HepG2 (cell line): ENCODE data around the gene NFKB1. TPM values are rescaled to one million over a fixed set of nuclear protein-coding genes. Genes with fewer than 3 reads are reported as not detected.
A peak's percentile ranks its signal among the peaks of the same experiment; 100 is the strongest.

ENCODE experiments used
- ATAC-seq: fragments of 200-7000 bp; cut with Tn5 transposase; 3 replicates; pipeline ENCODE4 v1.9.1; 2020; ENCODE audit warnings: mild to moderate bottlenecking, moderate library complexity
- BruUV-seq: library from RNA; stranded (reverse); fragments of 400-500 nt; replicated peaks from 2 replicates; lab custom pipeline; 2021; lab: Mats Ljungman, UMichigan
- CTCF ChIA-PET: fragments of 300-600 bp; formaldehyde crosslinking; extraction: SDS; loops from one replicate; lab custom pipeline; 2021; ENCODE audit warnings: low total read pairs, inconsistent platforms, low intra/inter-chr PET ratio; lab: Yijun Ruan, JAX
- POLR2A ChIA-PET: fragments of 350-600 bp; sonication (Branson Sonifier 250); formaldehyde crosslinking; loops from one replicate; lab custom pipeline; 2020; ENCODE audit warnings: antibody characterized with exemption, inconsistent platforms; lab: Yijun Ruan, JAX
- DNase-seq: peaks from one replicate; pipeline ENCODE4 v3.0.0-alpha.2; 2015; ENCODE audit warnings: low spot score
- FAIRE-seq: peaks from 3 replicates; lab custom pipeline; 2011; peaks lifted over from hg19 to GRCh38; lab: Jason Lieb, UNC
- H2AFZ ChIP-seq: one replicate; pipeline ENCODE4 v1.6.1; 2011; ENCODE audit warnings: low read length, inconsistent platforms
- H3K27ac ChIP-seq: fragments of 300-600 bp; 3 replicates; pipeline ENCODE4 v1.8.0; 2011; ENCODE audit warnings: mixed run types, mild to moderate bottlenecking, mixed read lengths, low read length, inconsistent platforms; ENCODE audit not compliant: insufficient read depth; ENCODE audit errors: extremely low read length
- H3K27me3 ChIP-seq, 2 experiments: fragments of 200-600 bp in 1 of 2; 2 replicates in 1 of 2; 3 replicates in 1 of 2; pipeline versions ENCODE4 v1.6.0 to v1.8.0; 2011; ENCODE audit warnings: low read length in 2 of 2, mild to moderate bottlenecking in 2 of 2, moderate library complexity in 2 of 2, inconsistent platforms in 1 of 2; ENCODE audit not compliant: insufficient read depth in 2 of 2, control insufficient read depth in 1 of 2
- H3K36me3 ChIP-seq, 2 experiments: fragments of 200-600 bp in 1 of 2; replicated peaks in 1 of 2; 2 replicates in 1 of 2; 3 replicates in 1 of 2; pipeline versions ENCODE4 v1.5.1 to v1.8.0; 2011; ENCODE audit warnings: low read length in 2 of 2, inconsistent platforms in 1 of 2; ENCODE audit not compliant: insufficient read depth in 2 of 2, control insufficient read depth in 1 of 2
- H3K4me1 ChIP-seq: 2 replicates; pipeline ENCODE4 v1.5.1; 2012; ENCODE audit warnings: low read length, inconsistent platforms; ENCODE audit not compliant: insufficient read depth
- H3K4me2 ChIP-seq: 2 replicates; pipeline ENCODE4 v1.6.0; 2011; ENCODE audit warnings: low read depth, low read length, inconsistent platforms
- H3K4me3 ChIP-seq, 3 experiments: fragments of 200-600 bp in 1 of 3; sonication (generic), shearing (Covaris generic) in 1 of 3; replicated peaks in 1 of 3; 2 replicates each; pipeline ENCODE4 v1.5.1; 2011 to 2016; ENCODE audit warnings: low read length in 3 of 3, inconsistent platforms in 2 of 3, low read depth in 2 of 3, mild to moderate bottlenecking in 2 of 3, control low read depth in 1 of 3, mixed read lengths in 1 of 3; ENCODE audit not compliant: insufficient read depth in 1 of 3
- H3K79me2 ChIP-seq: one replicate; pipeline ENCODE4 v1.6.1; 2011; ENCODE audit warnings: low read length, inconsistent platforms; ENCODE audit not compliant: insufficient read depth
- H3K9ac ChIP-seq: 2 replicates; pipeline ENCODE4 v1.6.0; 2011; ENCODE audit warnings: mild to moderate bottlenecking, low read depth, low read length, inconsistent platforms; ENCODE audit not compliant: insufficient read depth
- H3K9me3 ChIP-seq: 2 replicates; pipeline ENCODE4 v1.5.1; 2012; ENCODE audit warnings: mild to moderate bottlenecking, low read length
- H4K20me1 ChIP-seq: 2 replicates; pipeline ENCODE4 v1.6.0; 2011; ENCODE audit warnings: inconsistent platforms, mild to moderate bottlenecking, low read length, moderate library complexity; ENCODE audit not compliant: insufficient read depth
- ATF7-NPFF ChIP-seq: sonication (generic); formaldehyde crosslinking; IDR thresholded peaks from 2 replicates; pipeline ENCODE4 v1.8.1; 2023; ENCODE audit warnings: mild to moderate bottlenecking, low read depth, missing genetic modification reagents, moderate library complexity
- KLF15 ChIP-seq: sonication (generic); formaldehyde crosslinking; IDR thresholded peaks from 2 replicates; pipeline ENCODE4 v1.8.1; 2023; ENCODE audit warnings: borderline replicate concordance, mild to moderate bottlenecking, inconsistent platforms, missing genetic modification reagents, mixed read lengths
- MAFK ChIP-seq, 2 experiments: IDR thresholded peaks in 1 of 2; conservative IDR thresholded peaks in 1 of 2; 2 replicates each; pipeline ENCODE4 v1.6.1; 2011; ENCODE audit warnings: improper control_type of control experiment in 2 of 2, low read length in 2 of 2
- MZF1 ChIP-seq: sonication (generic); formaldehyde crosslinking; IDR thresholded peaks from 2 replicates; pipeline ENCODE4 v1.8.1; 2023; ENCODE audit warnings: mild to moderate bottlenecking, missing genetic modification reagents, borderline replicate concordance
- ZNF567 ChIP-seq: sonication (generic); formaldehyde crosslinking; IDR thresholded peaks from 2 replicates; pipeline ENCODE4 v1.8.1; 2023; ENCODE audit warnings: mild to moderate bottlenecking, missing genetic modification reagents, borderline replicate concordance
- WGBS: methylation state at CpG from one replicate; pipeline ENCODE4 v1.1.6; 2017; ENCODE audit warnings: low lambda C conversion rate; 5-methylcytosine and 5-hydroxymethylcytosine counted together
- in situ Hi-C: cut with HindIII; loops from 2 replicates; pipeline ENCODE4 v1.10.0; 2017; ENCODE audit warnings: low pct_unique_long_range_greater_than_20kb; ENCODE audit not compliant: extremely low pct_ligation_motif_present
- intact Hi-C: fragments of 100-400 bp; cut with micrococcal nuclease; formaldehyde crosslinking; loops from one replicate; pipeline ENCODE4 v1.10.0; 2022; ENCODE audit not compliant: unreplicated experiment
- polyA plus RNA-seq, 8 experiments: library from polyadenylated mRNA; depleted of rRNA in 3 of 8; stranded (reverse) in 7 of 8; unstranded in 1 of 8; fragments of >200 nt; fragmentation: Illumina TruSeq in 4 of 8; extraction: Trizol in 4 of 8; gene quantifications; 2 replicates each; pipeline versions ENCODE4 v1.2.1 to v1.2.3, GENCODE V29; 2011 to 2016; ENCODE audit warnings: low read depth in 4 of 8, missing spikeins in 1 of 8, mixed read lengths in 1 of 8; ENCODE audit not compliant: insufficient read depth in 1 of 8
- total RNA-seq, 5 experiments: library from RNA; depleted of rRNA; stranded (reverse); fragments of >200 nt; fragmentation: Illumina TruSeq; extraction: Trizol; gene quantifications; 2 replicates each; pipeline ENCODE4 v1.2.3, GENCODE V29; 2016; ENCODE audit warnings: low read depth in 1 of 5

NFKB1 gene
- total and polyA plus RNA-seq, 2 of the 13 experiments (the other 11 are each of a cell fraction or from before 2014, with no cell fraction given) = 15.4 to 31.6 TPM

- peaks cover 6 to 10% of the 10 kb centered on the region in 2 experiments; a peak in 4 of 5 replicates for H3K36me3 ChIP-seq
- no peak for DNase-seq
- 95% methylated on average over 4 of the region's 4 CpGs for WGBS
- TF ChIP-seq MAFK (conservative IDR thresholded peaks at IDR 0.05 in 1 of 2, IDR thresholded peaks at IDR 0.05 in 1 of 2; ENCODE audit: low read length in 2 of 2) (peak; percentile 29 to 66; a peak in 2 of 4 replicates), MZF1 (no peak)
- TF ChIP-seq, all 625 proteins: peak for 1
- H3K27ac ChIP-seq = no peak overlapping the region
- ChIA-PET POLR2A (no interaction called here), CTCF (no interaction called here)
- FAIRE-seq (no peak), ATAC-seq (no peak)
- H3K79me2 ChIP-seq = peaks cover 22% of the 10 kb centered on the region
- no peaks in the 10 kb centered on the region for H4K20me1 ChIP-seq
- H3K4me1 ChIP-seq = no peaks in the 10 kb centered on the region
- H3K4me3 ChIP-seq = no peak overlapping the region
- no peaks in the 10 kb centered on the region for H3K9me3 ChIP-seq
- intact Hi-C loops = no loop called here
- no peaks in the 10 kb centered on the region for H3K27me3 ChIP-seq
- H3K4me2 ChIP-seq = no peak overlapping the region
- no peak overlapping the region for H3K9ac ChIP-seq
- in situ Hi-C loops = no loop called here
- BruUV-seq = no TSS peak
- no peak overlapping the region for H2AFZ ChIP-seq
Observed at GRCh38 chr4:102526532-102526931, 25.4 kb downstream of the NFKB1 start.

DNA sequence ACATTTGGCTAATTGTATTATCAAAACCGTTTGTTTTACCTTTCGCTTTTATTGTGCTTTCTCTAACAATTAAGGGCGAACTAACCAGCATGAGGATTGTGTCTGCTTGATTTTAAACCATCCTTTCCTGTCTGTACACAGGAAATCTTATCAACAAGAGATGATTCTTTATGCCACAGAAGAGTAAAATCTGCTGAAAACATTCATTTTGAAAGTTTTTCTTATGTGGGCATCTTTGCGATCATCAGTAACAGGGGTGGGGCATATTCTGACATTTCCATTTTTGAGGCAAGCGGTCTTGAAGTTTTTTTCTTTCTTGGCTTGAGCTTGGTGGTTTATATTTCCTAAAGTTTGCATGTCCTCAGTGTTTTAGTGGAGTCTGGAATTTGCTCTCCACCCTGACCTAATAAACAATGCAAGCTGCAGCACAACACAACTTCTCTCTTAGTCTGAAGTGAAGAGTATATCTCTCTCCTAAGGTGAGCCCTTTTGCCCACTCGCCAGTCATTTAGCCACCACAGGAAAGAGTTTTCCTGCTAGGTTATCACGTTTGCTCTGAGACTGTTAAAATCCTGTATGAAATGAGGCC, 26.6 kb downstream of the NFKB1 start:
- no peak for DNase-seq
- no peak overlapping the region for H3K4me2 ChIP-seq
- POLR2A ChIA-PET = no interaction called here
- no peak for TF ChIP-seq ATF7-NPFF (CRISPR knock-in tag)
- no peak for TF ChIP-seq ZNF567
- TF ChIP-seq KLF15 (CRISPR knock-in tag) = no peak
- no peak overlapping the region for H3K4me3 ChIP-seq
- peaks cover 13% of the 10 kb centered on the region for H3K79me2 ChIP-seq
- CTCF ChIA-PET = no interaction called here
- no peaks in the 10 kb centered on the region for H4K20me1 ChIP-seq
- no peak for FAIRE-seq
- WGBS = 93% methylated on average over 7 of the region's 7 CpGs
- H3K9ac ChIP-seq = no peak overlapping the region
- peaks cover 6 to 10% of the 10 kb centered on the region in 2 experiments; a peak in 4 of 5 replicates for H3K36me3 ChIP-seq
- intact Hi-C loops = no loop called here
- no peak overlapping the region for H2AFZ ChIP-seq
- no TSS peak for BruUV-seq
- in situ Hi-C loops = no loop called here
- no peak for ATAC-seq
- H3K27ac ChIP-seq = no peak overlapping the region
- no peaks in the 10 kb centered on the region for H3K27me3 ChIP-seq
- no peaks in the 10 kb centered on the region for H3K9me3 ChIP-seq
- no peaks in the 10 kb centered on the region for H3K4me1 ChIP-seq
